DND-41 (cell line): Measurements from ENCODE around the gene CEACAM4.

ENCODE experiments used
- ATAC-seq: fragments of 200-7000 bp; cut with Tn5 transposase; 3 replicates; pipeline ENCODE4 v1.9.1; 2021; ENCODE audit warnings: low read depth; ENCODE audit not compliant: insufficient read depth
- DNase-seq: peaks from one replicate; pipeline ENCODE4 v3.0.0-alpha.2; 2020
- H2AFZ ChIP-seq: 2 replicates; pipeline ENCODE4 v1.6.0; 2012; ENCODE audit warnings: low read depth, low read length
- H3K27ac ChIP-seq: 2 replicates; pipeline ENCODE4 v1.5.1; 2012; ENCODE audit warnings: low read length, inconsistent platforms
- H3K27me3 ChIP-seq: fragments of 200-600 bp; sonication (generic); 2 replicates; pipeline ENCODE4 v1.6.0; 2012; ENCODE audit warnings: low read length, mild to moderate bottlenecking, inconsistent platforms; ENCODE audit not compliant: insufficient read depth, poor library complexity
- H3K36me3 ChIP-seq: 2 replicates; pipeline ENCODE4 v1.5.1; 2012; ENCODE audit warnings: low read length, inconsistent platforms; ENCODE audit not compliant: insufficient read depth
- H3K4me1 ChIP-seq: 2 replicates; pipeline ENCODE4 v1.5.1; 2012; ENCODE audit warnings: mild to moderate bottlenecking, low read length; ENCODE audit not compliant: insufficient read depth
- H3K4me2 ChIP-seq: 2 replicates; pipeline ENCODE4 v1.6.0; 2012; ENCODE audit warnings: mild to moderate bottlenecking, moderate library complexity, low read length, inconsistent platforms; ENCODE audit not compliant: insufficient read depth
- H3K4me3 ChIP-seq, 2 experiments: fragments of 200-600 bp in 1 of 2; shearing (Covaris generic) in 1 of 2; 2 replicates each; pipeline ENCODE4 v1.5.1; 2012 to 2016; ENCODE audit warnings: inconsistent platforms in 2 of 2, low read length in 2 of 2, mild to moderate bottlenecking in 2 of 2, low read depth in 1 of 2, moderate library complexity in 1 of 2
- H3K79me2 ChIP-seq: 2 replicates; pipeline ENCODE4 v1.6.0; 2012; ENCODE audit warnings: low read length, inconsistent platforms; ENCODE audit not compliant: insufficient read depth
- H3K9ac ChIP-seq: 2 replicates; pipeline ENCODE4 v1.6.0; 2012; ENCODE audit warnings: low read depth, mild to moderate bottlenecking, inconsistent platforms, low read length, moderate library complexity
- H3K9me3 ChIP-seq: 2 replicates; pipeline ENCODE4 v1.5.1; 2012; ENCODE audit warnings: low read length, moderate library complexity, mild to moderate bottlenecking, inconsistent platforms; ENCODE audit not compliant: insufficient read depth, severe bottlenecking
- H4K20me1 ChIP-seq: 2 replicates; pipeline ENCODE4 v1.6.0; 2012; ENCODE audit warnings: low read length; ENCODE audit not compliant: insufficient read depth
- EZH2 ChIP-seq: IDR thresholded peaks from 3 replicates; pipeline ENCODE4 v1.6.1; 2012; ENCODE audit warnings: borderline replicate concordance, low read depth, mild to moderate bottlenecking, moderate library complexity, low read length, inconsistent platforms; ENCODE audit not compliant: severe bottlenecking
- TF ChIP-seq, protein P1 (sequence below): IDR thresholded peaks from 2 replicates; pipeline ENCODE4 v1.5.1; 2012; ENCODE audit warnings: borderline replicate concordance, low read length, moderate library complexity, mild to moderate bottlenecking; ENCODE audit not compliant: poor library complexity, severe bottlenecking; ENCODE audit errors: extremely low read depth

Gene CEACAM4

DNA sequence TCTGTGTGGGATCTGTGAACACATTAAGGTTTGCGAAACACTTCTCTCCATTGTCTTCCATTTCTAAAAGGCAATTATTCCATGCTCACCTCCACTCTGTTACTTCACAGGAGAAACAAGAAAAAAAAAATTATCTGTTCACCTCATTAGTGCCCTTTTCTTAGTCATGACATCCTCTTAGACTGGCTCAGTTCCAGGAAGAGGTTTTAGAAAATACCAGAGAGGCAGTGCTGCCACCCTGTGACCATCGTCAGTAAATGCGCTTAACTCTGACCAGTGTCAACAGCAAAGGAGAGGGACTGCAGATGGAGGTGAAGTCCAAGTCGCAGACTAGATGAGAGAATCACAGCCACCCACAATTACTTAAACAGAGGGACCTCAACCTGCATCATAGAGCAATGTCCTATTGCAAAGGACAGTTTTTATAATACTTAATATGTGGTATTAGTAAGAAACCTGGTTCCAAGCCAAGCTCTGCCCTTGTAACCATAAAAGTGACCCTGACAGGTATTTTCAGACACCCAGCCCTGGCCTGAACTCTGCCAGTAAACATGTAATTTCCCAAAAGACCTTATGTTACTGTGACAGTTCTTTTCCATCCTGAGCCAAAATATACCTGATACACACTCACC is 31.5 kb downstream of the CEACAM4 start:
- Histone ChIP-seq H3K4me3 (no peak overlapping the region), H3K36me3 (no peaks in the 10 kb centered on the region), H3K9ac (no peak overlapping the region), H3K4me2 (no peak overlapping the region), H3K27ac (no peak overlapping the region), H3K27me3 (no peaks in the 10 kb centered on the region), H3K79me2 (no peaks in the 10 kb centered on the region), H3K9me3 (no peaks in the 10 kb centered on the region), H4K20me1 (peaks cover 3% of the 10 kb centered on the region; the same call in 1 of the 2 replicates), H2AFZ (no peak overlapping the region), H3K4me1 (no peaks in the 10 kb centered on the region)
- ATAC-seq = peak; percentile 83
- peak; percentile 56 for DNase-seq
- no peak for TF ChIP-seq EZH2
- TF ChIP-seq, protein P1, sequence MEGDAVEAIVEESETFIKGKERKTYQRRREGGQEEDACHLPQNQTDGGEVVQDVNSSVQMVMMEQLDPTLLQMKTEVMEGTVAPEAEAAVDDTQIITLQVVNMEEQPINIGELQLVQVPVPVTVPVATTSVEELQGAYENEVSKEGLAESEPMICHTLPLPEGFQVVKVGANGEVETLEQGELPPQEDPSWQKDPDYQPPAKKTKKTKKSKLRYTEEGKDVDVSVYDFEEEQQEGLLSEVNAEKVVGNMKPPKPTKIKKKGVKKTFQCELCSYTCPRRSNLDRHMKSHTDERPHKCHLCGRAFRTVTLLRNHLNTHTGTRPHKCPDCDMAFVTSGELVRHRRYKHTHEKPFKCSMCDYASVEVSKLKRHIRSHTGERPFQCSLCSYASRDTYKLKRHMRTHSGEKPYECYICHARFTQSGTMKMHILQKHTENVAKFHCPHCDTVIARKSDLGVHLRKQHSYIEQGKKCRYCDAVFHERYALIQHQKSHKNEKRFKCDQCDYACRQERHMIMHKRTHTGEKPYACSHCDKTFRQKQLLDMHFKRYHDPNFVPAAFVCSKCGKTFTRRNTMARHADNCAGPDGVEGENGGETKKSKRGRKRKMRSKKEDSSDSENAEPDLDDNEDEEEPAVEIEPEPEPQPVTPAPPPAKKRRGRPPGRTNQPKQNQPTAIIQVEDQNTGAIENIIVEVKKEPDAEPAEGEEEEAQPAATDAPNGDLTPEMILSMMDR = peak; percentile 80

DNA sequence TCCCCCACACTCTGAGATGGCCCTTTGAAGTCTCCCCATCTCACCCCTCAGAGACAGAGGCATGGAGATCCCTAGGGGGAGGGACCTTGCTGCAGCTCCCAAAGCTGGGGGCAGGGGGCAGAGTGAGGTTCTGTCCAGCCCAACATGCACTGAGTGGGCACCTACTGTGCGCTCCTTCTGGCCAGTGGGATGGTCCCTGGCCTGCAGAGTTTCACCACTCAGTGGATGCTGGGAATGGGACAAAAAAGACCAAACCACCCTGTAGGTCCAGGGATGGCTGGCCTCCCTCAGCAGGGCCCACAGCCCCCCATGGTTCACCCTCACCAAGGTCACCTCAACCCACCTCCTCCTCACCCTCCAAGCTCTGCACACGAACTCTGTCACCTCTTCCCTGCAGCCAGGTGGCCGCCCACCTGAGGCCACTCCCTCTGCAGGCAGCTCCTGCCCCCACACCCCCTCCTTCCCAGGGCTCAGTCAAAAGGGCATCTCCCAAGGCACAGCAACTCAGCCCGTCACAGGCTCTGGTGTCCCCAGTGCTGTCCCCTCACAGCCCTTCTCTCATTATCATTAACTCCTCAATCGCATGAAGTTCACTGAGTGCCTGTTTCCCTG is 34.8 kb downstream of the CEACAM4 start:
- H3K9me3 ChIP-seq = no peaks in the 10 kb centered on the region
- DNase-seq (no peak), ATAC-seq (no peak)
- H3K27ac ChIP-seq = no peak overlapping the region
- H2AFZ ChIP-seq = no peak overlapping the region
- peaks cover 18% of the 10 kb centered on the region; the same call in 1 of the 2 replicates for H4K20me1 ChIP-seq
- TF ChIP-seq, protein P1 = no peak
- TF ChIP-seq EZH2 = no peak
- no peaks in the 10 kb centered on the region for H3K27me3 ChIP-seq
- H3K79me2 ChIP-seq = no peaks in the 10 kb centered on the region
- no peaks in the 10 kb centered on the region for H3K4me1 ChIP-seq
- no peak overlapping the region for H3K4me2 ChIP-seq
- no peak overlapping the region for H3K4me3 ChIP-seq
- no peaks in the 10 kb centered on the region for H3K36me3 ChIP-seq
- no peak overlapping the region for H3K9ac ChIP-seq

DNA sequence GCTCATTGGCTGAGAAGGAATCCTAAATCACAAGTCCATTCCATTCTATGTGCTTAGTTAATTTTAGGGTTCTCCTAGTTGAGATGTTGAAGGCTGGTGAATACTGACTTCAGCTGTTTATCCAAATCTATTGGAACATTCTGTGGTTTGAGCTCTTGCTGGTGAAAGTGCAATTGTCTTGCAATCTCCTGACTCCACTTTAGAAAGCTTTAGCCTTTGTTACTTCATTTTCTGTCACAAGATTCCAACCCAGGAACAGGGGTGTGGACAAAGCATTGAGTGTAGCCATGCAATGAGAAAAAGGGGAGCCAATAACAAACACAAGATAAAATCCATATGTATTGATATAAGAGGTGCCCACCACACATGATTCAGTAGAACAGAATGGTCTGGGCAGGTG is 35.9 kb downstream of the CEACAM4 start:
- Histone ChIP-seq H3K9me3 (no peaks in the 10 kb centered on the region), H3K4me3 (no peak overlapping the region), H4K20me1 (peaks cover 18% of the 10 kb centered on the region; the same call in 1 of the 2 replicates), H3K4me2 (no peak overlapping the region), H3K9ac (no peak overlapping the region), H3K27me3 (no peaks in the 10 kb centered on the region), H3K4me1 (no peaks in the 10 kb centered on the region), H3K36me3 (no peaks in the 10 kb centered on the region), H3K27ac (no peak overlapping the region), H3K79me2 (no peaks in the 10 kb centered on the region), H2AFZ (no peak overlapping the region)
- no peak for DNase-seq
- TF ChIP-seq EZH2 = no peak
- TF ChIP-seq, protein P1 = no peak
- ATAC-seq = no peak
